ACC112 (cell line): Measurements from ENCODE around the gene AKR7A3.

ENCODE experiments used
- H2AFZ ChIP-seq: fragments of 200-600 bp; sonication (generic); one replicate; pipeline ENCODE4 v1.6.0; 2017; ENCODE audit warnings: antibody characterized with exemption, low read length; ENCODE audit not compliant: unreplicated experiment
- H3K27ac ChIP-seq: fragments of 200-600 bp; sonication (generic); 2 replicates; pipeline ENCODE4 v1.5.1; 2014; ENCODE audit warnings: low read depth, mild to moderate bottlenecking, antibody characterized with exemption, low read length, moderate library complexity
- H3K27me3 ChIP-seq: fragments of 200-600 bp; sonication (generic); 2 replicates; pipeline ENCODE4 v1.6.1; 2014; ENCODE audit warnings: mild to moderate bottlenecking, antibody characterized with exemption, low read length, moderate library complexity, mixed read lengths; ENCODE audit not compliant: insufficient read depth
- H3K36me3 ChIP-seq: fragments of 200-600 bp; sonication (generic); 2 replicates; pipeline ENCODE4 v1.6.1; 2016; ENCODE audit warnings: mild to moderate bottlenecking, antibody characterized with exemption, low read length, moderate library complexity, mixed read lengths; ENCODE audit not compliant: insufficient read depth
- H3K4me1 ChIP-seq: fragments of 200-600 bp; sonication (generic); one replicate; pipeline ENCODE4 v1.6.1; 2016; ENCODE audit warnings: low read length, mixed read lengths; ENCODE audit not compliant: insufficient read depth, unreplicated experiment, control insufficient read depth
- H3K4me3 ChIP-seq: fragments of 200-600 bp; sonication (generic); 2 replicates; pipeline ENCODE4 v1.5.1; 2014; ENCODE audit warnings: mild to moderate bottlenecking, low read depth, low read length
- H3K79me2 ChIP-seq: fragments of 200-600 bp; sonication (generic); one replicate; pipeline ENCODE4 v1.6.0; 2016; ENCODE audit warnings: low read length; ENCODE audit not compliant: control insufficient read depth, unreplicated experiment, insufficient read depth

AKR7A3 gene

DNA sequence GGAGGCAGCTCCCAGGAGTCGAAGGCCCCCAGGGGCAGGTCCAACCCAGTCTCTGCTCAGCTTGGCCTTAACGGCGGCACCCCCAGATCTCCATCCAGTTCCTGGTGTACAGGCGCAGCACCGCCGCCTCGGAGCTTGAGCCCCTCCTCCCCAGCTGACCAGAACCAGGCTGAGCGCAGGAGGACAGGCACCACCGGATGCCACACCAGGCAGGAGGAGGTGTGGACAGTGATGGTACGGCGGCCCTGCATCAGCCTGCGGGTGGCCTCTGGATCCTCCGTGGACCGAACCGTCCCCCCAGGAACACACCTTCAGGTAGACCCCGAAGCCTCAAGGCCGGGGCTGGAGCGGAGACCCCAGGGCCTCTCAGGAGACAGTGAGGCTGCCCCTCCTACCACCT is 39.9 kb upstream of the AKR7A3 start:
- peaks cover 13% of the 10 kb centered on the region; the same call in 1 of the 2 replicates for H3K36me3 ChIP-seq
- H2AFZ ChIP-seq: no peak overlapping the region
- H3K27ac ChIP-seq: no peak overlapping the region
- H3K27me3 ChIP-seq: no peaks in the 10 kb centered on the region
- no peaks in the 10 kb centered on the region for H3K4me1 ChIP-seq
- no peaks in the 10 kb centered on the region for H3K79me2 ChIP-seq
- H3K4me3 ChIP-seq: no peak overlapping the region

DNA sequence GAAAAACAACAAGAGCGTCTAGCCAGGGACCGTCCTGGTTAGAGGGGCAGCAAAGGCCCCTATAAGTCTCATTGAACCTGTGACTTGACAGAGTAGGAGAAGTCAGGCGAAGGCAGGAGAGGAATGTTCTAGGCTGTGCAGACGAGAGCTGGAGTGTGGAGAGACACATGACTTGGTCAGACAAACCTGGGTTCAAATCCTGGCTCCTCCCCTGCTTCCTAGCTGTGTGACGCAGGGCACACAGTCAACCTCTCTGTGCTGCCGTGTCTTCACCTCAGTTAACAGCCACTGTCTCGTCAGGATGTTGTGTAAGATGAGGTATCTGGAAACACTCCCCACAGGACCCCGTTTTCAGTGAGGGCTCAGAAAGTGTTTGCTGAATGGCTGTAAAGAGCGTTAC is 39.2 kb upstream of the AKR7A3 start:
- no peak overlapping the region for H3K4me3 ChIP-seq
- peaks cover 13% of the 10 kb centered on the region; the same call in 1 of the 2 replicates for H3K36me3 ChIP-seq
- no peak overlapping the region for H3K27ac ChIP-seq
- no peaks in the 10 kb centered on the region for H3K27me3 ChIP-seq
- no peaks in the 10 kb centered on the region for H3K79me2 ChIP-seq
- H2AFZ ChIP-seq: no peak overlapping the region
- no peaks in the 10 kb centered on the region for H3K4me1 ChIP-seq

DNA sequence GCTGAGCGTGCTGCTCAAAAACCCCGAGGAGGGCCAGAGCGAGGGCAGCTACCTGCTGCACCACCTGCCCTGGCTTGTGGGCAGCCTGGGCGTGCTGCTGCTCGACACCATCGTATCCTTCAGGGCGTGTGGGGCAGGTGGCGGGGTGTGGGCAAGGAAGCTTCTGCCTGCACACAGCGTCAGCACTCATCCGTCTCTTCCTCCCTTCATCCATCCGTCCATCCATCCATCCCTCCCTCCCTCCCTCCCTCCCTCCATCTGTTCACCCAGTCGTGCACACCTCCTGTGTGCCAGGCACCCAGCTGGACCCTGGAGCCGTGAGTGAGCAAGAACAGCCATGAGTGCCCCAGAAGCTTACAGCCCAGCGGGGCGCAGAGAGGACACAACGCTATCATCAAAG is 38.7 kb upstream of the AKR7A3 start:
- no peak overlapping the region for H2AFZ ChIP-seq
- H3K4me3 ChIP-seq: no peak overlapping the region
- H3K79me2 ChIP-seq: no peaks in the 10 kb centered on the region
- peaks cover 13% of the 10 kb centered on the region; the same call in 1 of the 2 replicates for H3K36me3 ChIP-seq
- no peaks in the 10 kb centered on the region for H3K27me3 ChIP-seq
- H3K4me1 ChIP-seq: no peaks in the 10 kb centered on the region
- no peak overlapping the region for H3K27ac ChIP-seq

DNA sequence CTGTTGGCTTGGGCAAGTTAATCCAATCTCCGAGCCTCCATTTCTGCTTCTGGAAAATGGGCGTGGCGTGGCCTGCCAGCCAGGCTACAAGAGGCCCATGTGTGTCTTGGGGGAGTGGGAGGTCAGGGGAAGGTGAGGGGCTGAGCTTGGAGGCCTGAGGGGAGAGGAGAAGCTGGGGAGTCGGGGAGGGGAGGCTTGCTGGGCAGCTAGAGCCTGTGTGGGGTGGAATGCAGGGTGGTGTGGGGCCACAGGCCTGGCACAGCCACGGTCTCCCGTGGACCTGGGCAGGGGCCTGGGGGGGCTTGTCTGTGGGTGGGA is 38.1 kb upstream of the AKR7A3 start:
- Histone ChIP-seq H3K36me3 (peaks cover 13% of the 10 kb centered on the region; the same call in 1 of the 2 replicates), H3K27ac (no peak overlapping the region), H3K4me1 (no peaks in the 10 kb centered on the region), H3K27me3 (no peaks in the 10 kb centered on the region), H3K4me3 (no peak overlapping the region), H3K79me2 (peaks cover 2% of the 10 kb centered on the region), H2AFZ (no peak overlapping the region)

DNA sequence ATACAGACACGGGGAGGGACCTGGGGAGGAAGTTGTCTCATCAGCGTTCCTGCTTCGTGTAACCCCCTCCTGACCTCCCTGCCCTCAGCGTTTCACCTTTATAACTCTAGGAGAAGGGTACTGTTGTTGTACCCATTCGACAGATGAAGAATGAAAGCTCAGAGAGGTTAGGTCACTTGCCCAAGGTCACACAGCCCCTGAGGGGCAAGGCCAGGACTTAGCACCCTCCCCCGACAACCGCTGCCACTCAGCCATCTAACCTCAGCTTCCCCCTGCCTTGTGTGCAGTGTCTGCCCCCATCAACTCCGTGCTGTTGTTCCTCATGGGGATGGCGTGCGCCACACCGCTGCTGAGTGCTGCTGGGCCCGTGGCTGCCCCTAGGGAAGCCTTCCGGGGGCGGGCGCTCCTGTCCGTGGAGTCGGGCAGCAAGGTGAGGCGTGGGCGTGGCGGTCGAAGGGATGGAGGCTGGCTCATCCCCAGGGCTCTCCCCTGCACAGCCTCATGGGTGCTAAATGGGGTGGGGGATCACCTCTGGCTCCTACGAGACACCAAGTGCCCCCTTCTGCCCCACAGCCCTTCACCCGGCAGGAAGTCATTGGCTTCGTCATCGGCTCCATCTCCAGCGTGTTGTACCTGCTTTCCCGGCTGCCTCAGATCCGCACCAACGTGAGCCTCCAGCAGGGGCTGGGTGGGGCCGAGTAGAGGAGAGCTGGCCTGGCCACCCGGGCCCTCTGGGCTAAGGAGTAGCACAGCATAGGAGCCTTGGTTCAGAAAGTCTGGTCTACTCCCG is 37.6 kb upstream of the AKR7A3 start:
- no peak overlapping the region for H2AFZ ChIP-seq

DNA sequence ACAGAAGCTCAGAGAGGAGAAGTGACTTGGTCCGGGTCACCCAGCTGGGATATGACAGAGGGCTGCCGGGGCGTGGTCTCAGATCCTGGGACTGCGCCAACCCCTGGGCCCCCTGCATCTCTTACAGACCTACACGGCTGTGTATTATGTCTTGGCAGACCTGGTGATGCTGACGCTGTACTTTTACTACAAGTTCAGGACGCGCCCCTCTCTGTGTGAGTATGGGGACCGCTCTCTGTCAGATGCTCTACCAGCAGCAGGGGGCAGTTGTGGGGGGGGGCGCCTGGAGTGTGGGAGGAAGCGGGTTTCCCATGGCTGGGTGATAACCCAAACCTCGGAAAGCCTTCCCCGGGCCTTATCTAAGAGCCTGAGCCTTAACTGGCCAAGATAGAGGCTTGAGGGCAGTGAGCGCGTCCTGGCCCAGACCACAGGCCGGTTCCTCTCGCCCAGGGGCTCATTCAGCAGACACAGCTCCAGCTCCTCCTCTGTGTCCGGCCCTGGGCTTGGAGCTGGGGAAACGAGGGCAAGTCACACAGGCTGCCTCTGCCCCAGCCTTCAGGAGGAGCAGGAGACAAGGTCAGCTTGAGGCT is 36.9 kb upstream of the AKR7A3 start:
- H3K4me1 ChIP-seq: no peaks in the 10 kb centered on the region
- H3K27me3 ChIP-seq: no peaks in the 10 kb centered on the region

More for the DNA sequence above, 37.6 kb upstream of the AKR7A3 start:
- H3K36me3 ChIP-seq: peaks cover 13% of the 10 kb centered on the region; the same call in 1 of the 2 replicates
- H3K27me3 ChIP-seq: no peaks in the 10 kb centered on the region
- no peak overlapping the region for H3K27ac ChIP-seq
- H3K4me1 ChIP-seq: no peaks in the 10 kb centered on the region
- peaks cover 4% of the 10 kb centered on the region for H3K79me2 ChIP-seq
- no peak overlapping the region for H3K4me3 ChIP-seq

DNA sequence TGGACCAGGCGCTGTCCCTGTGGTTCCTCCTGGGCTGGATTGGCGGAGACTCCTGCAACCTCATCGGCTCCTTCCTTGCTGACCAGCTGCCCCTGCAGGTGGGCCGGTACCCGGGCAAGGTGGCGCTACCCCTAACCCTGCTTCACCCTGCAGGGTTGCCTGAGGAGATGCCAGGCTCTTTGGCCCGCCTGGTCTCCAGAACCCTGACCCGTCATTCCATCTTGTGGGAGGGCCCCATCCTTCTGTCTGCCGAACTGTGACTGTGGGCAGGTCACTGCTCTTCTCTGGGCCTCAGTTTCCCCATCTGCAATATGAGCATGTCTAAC is 36.1 kb upstream of the AKR7A3 start:
- Histone ChIP-seq H3K4me1 (no peaks in the 10 kb centered on the region), H3K79me2 (peaks cover 5% of the 10 kb centered on the region), H3K27me3 (no peaks in the 10 kb centered on the region), H3K4me3 (no peak overlapping the region), H3K27ac (no peak overlapping the region), H3K36me3 (peaks cover 13% of the 10 kb centered on the region; the same call in 1 of the 2 replicates), H2AFZ (no peak overlapping the region)

More for the DNA sequence above, 36.9 kb upstream of the AKR7A3 start:
- Histone ChIP-seq H3K36me3 (peaks cover 13% of the 10 kb centered on the region; the same call in 1 of the 2 replicates), H3K79me2 (peaks cover 5% of the 10 kb centered on the region), H2AFZ (no peak overlapping the region), H3K4me3 (no peak overlapping the region), H3K27ac (no peak overlapping the region)

DNA sequence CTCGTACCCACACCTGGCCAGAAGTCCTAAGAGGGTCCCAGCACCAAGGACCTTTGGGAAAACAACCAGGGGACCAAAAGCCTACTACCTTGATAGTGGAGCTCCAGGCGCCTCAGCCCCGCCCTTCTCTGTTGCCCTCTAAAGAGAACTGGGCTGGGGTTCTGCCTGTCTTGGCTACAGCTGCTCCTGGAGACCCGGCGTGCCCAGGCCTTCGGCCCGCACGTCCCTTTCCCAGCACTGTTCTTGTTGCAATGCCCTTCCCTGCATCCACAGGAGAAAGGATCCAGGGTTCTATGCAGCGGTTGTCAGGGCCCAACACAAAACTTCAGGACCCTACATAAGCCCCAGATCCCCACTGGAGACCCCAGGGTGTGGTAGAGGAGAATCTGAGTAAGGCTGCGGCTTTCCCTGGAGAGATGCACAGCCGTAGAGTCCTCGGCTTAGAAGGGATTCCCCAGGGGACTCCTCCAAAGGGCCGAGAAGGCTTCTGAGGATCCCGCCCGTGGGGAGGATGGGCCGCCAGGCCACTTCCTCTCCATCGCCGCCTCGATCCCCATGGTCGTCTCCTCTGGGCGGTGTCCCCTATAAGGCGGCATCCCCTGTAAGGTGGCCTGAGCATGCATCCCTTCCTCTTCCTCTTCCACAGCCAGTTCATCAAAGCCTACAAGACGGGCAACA is 35.6 kb upstream of the AKR7A3 start:
- H2AFZ ChIP-seq: no peak overlapping the region
- peaks cover 16% of the 10 kb centered on the region; the same call in 1 of the 2 replicates for H3K36me3 ChIP-seq
- no peaks in the 10 kb centered on the region for H3K27me3 ChIP-seq
- H3K79me2 ChIP-seq: peaks cover 9% of the 10 kb centered on the region
- H3K4me3 ChIP-seq: no peak overlapping the region
- no peaks in the 10 kb centered on the region for H3K4me1 ChIP-seq
- no peak overlapping the region for H3K27ac ChIP-seq

DNA sequence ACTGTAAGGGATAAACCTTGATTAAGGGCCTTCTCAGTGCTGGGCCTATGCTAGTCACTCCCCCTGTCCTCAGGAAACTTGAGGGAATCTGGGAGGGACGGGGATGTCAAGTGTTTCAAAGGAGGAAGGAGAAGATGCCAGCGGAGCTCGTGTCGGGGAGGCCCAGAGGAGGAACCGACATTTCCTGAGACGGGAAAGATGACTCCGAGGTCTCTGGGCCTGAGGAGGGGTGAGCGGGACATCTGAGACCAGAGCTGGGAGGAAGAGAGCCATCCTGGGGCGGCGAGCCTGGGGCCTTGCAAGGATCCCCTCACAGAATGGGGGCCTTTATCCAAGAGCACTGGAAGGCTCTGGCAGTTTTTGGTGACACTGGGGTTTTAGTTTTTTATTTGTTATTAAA is 33.9 kb upstream of the AKR7A3 start:
- H3K79me2 ChIP-seq: peaks cover 21% of the 10 kb centered on the region
- H3K27ac ChIP-seq: no peak overlapping the region
- no peak overlapping the region for H3K4me3 ChIP-seq
- no peak overlapping the region for H2AFZ ChIP-seq
- peaks cover 25% of the 10 kb centered on the region; the same call in 1 of the 2 replicates for H3K36me3 ChIP-seq
- no peaks in the 10 kb centered on the region for H3K4me1 ChIP-seq
- H3K27me3 ChIP-seq: no peaks in the 10 kb centered on the region

DNA sequence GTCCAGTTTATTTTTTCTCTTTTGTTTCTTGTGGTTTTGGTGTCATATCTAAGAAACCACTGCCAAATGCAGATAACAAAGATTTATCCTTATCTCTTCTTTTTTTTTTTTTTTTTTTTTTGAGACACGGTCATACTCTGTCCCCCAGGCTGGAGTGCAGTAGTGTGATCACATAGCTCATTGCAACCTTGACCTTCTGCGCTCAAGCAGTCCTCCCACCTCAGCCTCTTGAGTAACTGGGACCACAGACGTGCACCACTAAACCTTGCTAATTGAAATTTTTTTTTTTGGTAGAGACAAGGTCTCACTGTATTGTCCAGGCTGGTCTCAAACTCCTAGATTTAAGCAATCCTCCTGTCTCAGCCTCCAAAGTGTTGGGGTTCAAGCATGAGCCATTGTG is 32.5 kb upstream of the AKR7A3 start:
- H3K4me1 ChIP-seq: peaks cover 1% of the 10 kb centered on the region
- H3K27ac ChIP-seq: no peak overlapping the region
- peaks cover 27% of the 10 kb centered on the region for H3K79me2 ChIP-seq
- no peak overlapping the region for H2AFZ ChIP-seq
- H3K36me3 ChIP-seq: peaks cover 28% of the 10 kb centered on the region; the same call in 1 of the 2 replicates
- H3K27me3 ChIP-seq: no peaks in the 10 kb centered on the region
- no peak overlapping the region for H3K4me3 ChIP-seq
